ENCODE results near the gene SLC25A25. TPM values are rescaled to one million over a fixed set of nuclear protein-coding genes. Genes with fewer than 3 reads are reported as not detected.

The SLC25A25 gene
- total RNA-seq, 1 donor from 2014 or later = 18.0 TPM

DNA sequence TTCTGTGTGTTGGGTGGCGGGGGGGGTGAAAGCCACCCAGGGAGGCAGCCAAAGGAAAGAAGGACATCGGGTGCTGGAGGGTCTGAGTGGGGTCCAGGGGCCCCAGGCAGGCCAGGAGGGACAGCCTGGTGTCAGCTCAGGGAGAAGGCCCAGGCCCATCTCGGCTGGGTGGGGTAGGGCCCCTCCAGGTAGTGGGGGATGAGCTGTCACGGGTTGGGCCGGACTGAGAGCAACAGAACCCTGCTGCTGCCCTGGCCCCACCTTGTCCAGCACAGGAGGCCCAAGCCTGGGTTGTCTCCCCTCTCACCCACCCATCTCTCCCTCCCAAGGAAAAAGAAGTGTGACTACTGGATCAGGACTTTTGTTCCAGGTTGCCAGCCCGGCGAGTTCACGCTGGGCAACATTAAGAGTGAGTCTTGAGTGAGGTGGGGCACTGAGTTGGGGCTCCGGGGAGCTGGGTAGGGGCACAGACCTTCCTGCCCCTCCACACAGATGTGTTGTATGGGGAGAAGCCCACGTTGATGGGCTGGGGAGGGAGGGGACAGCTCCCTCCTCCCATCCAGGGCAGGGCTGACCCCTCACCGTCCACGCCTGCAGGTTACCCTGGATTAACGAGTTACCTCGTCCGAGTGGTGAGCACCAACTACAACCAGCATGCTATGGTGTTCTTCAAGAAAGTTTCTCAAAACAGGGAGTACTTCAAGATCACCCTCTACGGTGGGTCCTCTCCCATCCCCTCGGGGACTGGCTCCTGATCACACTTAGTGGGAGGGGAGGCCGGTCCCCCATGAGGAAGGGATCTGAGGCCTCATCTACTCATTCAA lies 83.5 kb downstream of the SLC25A25 start:
- no peak for TF ChIP-seq CTCF (IDR thresholded peaks at IDR 0.05)
- peaks cover 8% of the 10 kb centered on the region for H3K4me1 Mint-ChIP-seq (ENCODE audit: unreplicated experiment)
- DNase-seq (ENCODE audit: extremely low spot score, unreplicated experiment) = no peak
- no peak overlapping the region for H3K4me3 Mint-ChIP-seq (ENCODE audit: unreplicated experiment)
- H3K27me3 Mint-ChIP-seq (ENCODE audit: unreplicated experiment) = no peaks in the 10 kb centered on the region
- H3K27ac Mint-ChIP-seq (ENCODE audit: unreplicated experiment) = no peak overlapping the region
- H3K9me3 Mint-ChIP-seq (ENCODE audit: unreplicated experiment) = no peaks in the 10 kb centered on the region
- no peaks in the 10 kb centered on the region for H3K36me3 Mint-ChIP-seq (ENCODE audit: unreplicated experiment)

GRCh38 chr9:128152133-128153059 lies 84.4 kb downstream of the SLC25A25 start:
- Mint-ChIP-seq H3K27me3 (ENCODE audit: unreplicated experiment) (no peaks in the 10 kb centered on the region), H3K27ac (ENCODE audit: unreplicated experiment) (no peak overlapping the region), H3K36me3 (ENCODE audit: unreplicated experiment) (no peaks in the 10 kb centered on the region), H3K4me3 (ENCODE audit: unreplicated experiment) (no peak overlapping the region), H3K4me1 (ENCODE audit: unreplicated experiment) (peaks cover 8% of the 10 kb centered on the region), H3K9me3 (ENCODE audit: unreplicated experiment) (no peaks in the 10 kb centered on the region)
- DNase-seq (ENCODE audit: extremely low spot score, unreplicated experiment) = no peak
- no peak for TF ChIP-seq CTCF (IDR thresholded peaks at IDR 0.05)

DNA sequence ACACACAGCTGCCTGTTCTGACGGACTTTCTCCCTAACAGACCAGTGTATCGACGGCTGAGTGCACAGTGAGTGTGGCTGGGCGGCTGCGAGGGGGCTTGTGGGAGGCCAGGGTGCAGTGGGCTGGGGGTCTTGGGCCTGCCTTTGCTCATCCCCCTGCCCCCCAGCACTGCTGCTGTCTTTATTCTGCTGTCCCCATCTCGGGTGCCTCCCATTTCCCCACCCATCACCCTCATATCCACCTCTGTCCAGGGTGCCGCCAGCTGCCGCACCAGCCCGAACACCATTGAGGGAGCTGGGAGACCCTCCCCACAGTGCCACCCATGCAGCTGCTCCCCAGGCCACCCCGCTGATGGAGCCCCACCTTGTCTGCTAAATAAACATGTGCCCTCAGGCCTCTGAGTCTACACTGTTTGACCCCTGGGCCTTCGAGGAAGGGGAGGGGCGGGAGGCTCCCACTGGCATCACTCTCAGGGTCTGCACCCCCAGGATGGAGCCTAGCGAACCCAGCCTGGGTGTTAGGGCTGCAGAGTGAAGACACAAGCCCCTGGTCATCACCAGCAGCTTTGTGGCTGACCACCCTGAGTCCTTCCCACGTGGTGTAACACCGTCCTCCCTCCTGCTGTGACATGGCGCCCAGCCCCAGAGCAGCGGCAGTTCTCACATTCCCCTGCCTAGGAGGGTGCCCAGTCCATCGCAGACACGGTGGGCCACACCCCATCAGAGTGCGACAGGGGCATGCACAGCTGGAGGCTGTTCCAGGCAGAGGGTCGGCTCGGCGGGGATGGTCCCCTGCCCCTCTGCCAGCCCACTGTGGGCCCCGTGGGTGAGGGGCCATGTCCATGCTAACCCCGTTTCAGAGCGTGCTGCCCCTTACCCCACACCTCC lies 85.3 kb downstream of the SLC25A25 start:
- no peak for TF ChIP-seq CTCF (IDR thresholded peaks at IDR 0.05)
- H3K27ac Mint-ChIP-seq (ENCODE audit: unreplicated experiment) = no peak overlapping the region
- H3K36me3 Mint-ChIP-seq (ENCODE audit: unreplicated experiment) = no peaks in the 10 kb centered on the region
- no peaks in the 10 kb centered on the region for H3K27me3 Mint-ChIP-seq (ENCODE audit: unreplicated experiment)
- H3K4me1 Mint-ChIP-seq (ENCODE audit: unreplicated experiment) = peaks cover 8% of the 10 kb centered on the region
- no peaks in the 10 kb centered on the region for H3K9me3 Mint-ChIP-seq (ENCODE audit: unreplicated experiment)
- H3K4me3 Mint-ChIP-seq (ENCODE audit: unreplicated experiment) = no peak overlapping the region
- no peak for DNase-seq (ENCODE audit: extremely low spot score, unreplicated experiment)

GRCh38 chr9:128153947-128154695 lies 86.1 kb downstream of the SLC25A25 start:
- Mint-ChIP-seq H3K4me3 (ENCODE audit: unreplicated experiment) (no peak overlapping the region), H3K36me3 (ENCODE audit: unreplicated experiment) (no peaks in the 10 kb centered on the region), H3K9me3 (ENCODE audit: unreplicated experiment) (no peaks in the 10 kb centered on the region), H3K4me1 (ENCODE audit: unreplicated experiment) (peaks cover 4% of the 10 kb centered on the region), H3K27me3 (ENCODE audit: unreplicated experiment) (no peaks in the 10 kb centered on the region), H3K27ac (ENCODE audit: unreplicated experiment) (no peak overlapping the region)
- no peak for TF ChIP-seq CTCF (IDR thresholded peaks at IDR 0.05)
- no peak for DNase-seq (ENCODE audit: extremely low spot score, unreplicated experiment)
